ENCODE measurements around the gene SEC11C. TPM values are rescaled to one million over a fixed set of nuclear protein-coding genes. Genes with fewer than 3 reads are reported as not detected.
A peak's percentile ranks its signal among the peaks of the same experiment; 100 is the strongest.

Gene SEC11C
- total and polyA plus RNA-seq, 2 of the 8 experiments (the other 6 are each of a cell fraction or from before 2014, with no cell fraction given): 27.1 to 59.3 TPM

- H2BK12ac ChIP-seq (ENCODE audit: low read depth, low read length): no peak overlapping the region
- H3K79me2 ChIP-seq (ENCODE audit: control insufficient read depth in 1 of 2, insufficient read depth in 2 of 2, low read length in 2 of 2): no peaks in the 10 kb centered on the region
- FAIRE-seq (no peak), DNase-seq (ENCODE audit: low read depth in 1 of 2, low spot score in 2 of 2) (no peak)
- POLR2A ChIA-PET (ENCODE audit: partially characterized antibody): interaction anchor here (0.6 kb wide), 1 partner anchor 79 kb away, joined by 4 read pairs; no protein-coding TSS in a partner anchor
- H3K4me1 ChIP-seq (replicated peaks in 1 of 4; ENCODE audit: control insufficient read depth in 3 of 4, insufficient read depth in 4 of 4, low read length in 3 of 4): no peaks in the 10 kb centered on the region
- no peak overlapping the region for H3K23ac ChIP-seq (ENCODE audit: insufficient read length)
- H3K27ac ChIP-seq (ENCODE audit: low read depth, low read length): no peak overlapping the region
- no peak overlapping the region for H3K4me3 ChIP-seq (ENCODE audit: extremely low read depth in 1 of 4, insufficient read depth in 2 of 4, low read depth in 3 of 4, low read length in 4 of 4)
- no peak overlapping the region for H4K8ac ChIP-seq (ENCODE audit: extremely low read depth, insufficient read depth, low read length)
- no peaks in the 10 kb centered on the region for H3K36me3 ChIP-seq (ENCODE audit: control insufficient read depth in 2 of 4, insufficient read depth in 4 of 4, low read length in 3 of 4)
- H2BK120ac ChIP-seq (replicated peaks; ENCODE audit: low read depth, low read length): no peak overlapping the region
- peaks cover 0 to 3% of the 10 kb centered on the region in 2 experiments; a peak in 1 of 4 replicates for H3K9me3 ChIP-seq (ENCODE audit: insufficient read depth in 2 of 2, low read depth in 1 of 2, low read length in 1 of 2)
- H4K20me1 ChIP-seq (replicated peaks in 1 of 2; ENCODE audit: control insufficient read depth in 1 of 2, insufficient read depth in 2 of 2, low read length in 2 of 2): no peaks in the 10 kb centered on the region
- no peaks in the 10 kb centered on the region for H3K23me2 ChIP-seq (ENCODE audit: low read depth, low read length)
- CTCF ChIA-PET (ENCODE audit: partially characterized antibody): interaction anchor here (1.3 kb wide), 1 partner anchor 9 kb away, joined by 3 read pairs; no protein-coding TSS in a partner anchor
- no peak overlapping the region for H4K5ac ChIP-seq (ENCODE audit: insufficient read length, low read depth, low read length)
- H3K4me2 ChIP-seq (ENCODE audit: insufficient read depth in 1 of 2, low read depth in 2 of 2, low read length in 2 of 2): no peak overlapping the region
- H2BK20ac ChIP-seq (ENCODE audit: low read length): no peak overlapping the region
- H3K79me1 ChIP-seq (ENCODE audit: low read depth, low read length): no peaks in the 10 kb centered on the region
- no peak overlapping the region for H2AK5ac ChIP-seq (ENCODE audit: low read depth, low read length)
- H2BK15ac ChIP-seq (ENCODE audit: low read length): no peak overlapping the region
- no peaks in the 10 kb centered on the region for H3K27me3 ChIP-seq (replicated peaks in 1 of 4; ENCODE audit: control insufficient read depth in 3 of 4, extremely low read depth in 1 of 4, insufficient read depth in 3 of 4, low read length in 3 of 4)
- WGBS, 2 experiments (ENCODE audit: extremely low coverage in 1 of 2, insufficient coverage in 1 of 2, insufficient read length in 1 of 2, insufficient replicate concordance in 2 of 2, low coverage in 1 of 2, low lambda C conversion rate in 2 of 2, missing lambda C conversion rate in 1 of 2): 88% methylated on average over 2 of the region's 2 CpGs; no CpG with 5 or more reads in 1 of the 2 experiments
- no peak overlapping the region for H3K14ac ChIP-seq (ENCODE audit: insufficient read length)
- H2BK5ac ChIP-seq (ENCODE audit: low read depth, low read length): peak overlapping the region; percentile 46; the same call in 1 of the 2 replicates
- H4K91ac ChIP-seq (replicated peaks; ENCODE audit: insufficient read length, low read length): no peak overlapping the region
- no peak overlapping the region for H3K9ac ChIP-seq (replicated peaks in 1 of 4; ENCODE audit: extremely low read depth in 1 of 4, low read depth in 3 of 4, low read length in 3 of 4)
- H3K56ac ChIP-seq (replicated peaks; ENCODE audit: insufficient read length, low read depth, low read length): no peak overlapping the region
- H2AFZ ChIP-seq (ENCODE audit: low read length): peak overlapping the region; percentile 70; the same call in 1 of the 2 replicates
- no peak overlapping the region for H3K4ac ChIP-seq (replicated peaks; ENCODE audit: insufficient read length, low read depth, low read length)
- no peak overlapping the region for H3K18ac ChIP-seq (ENCODE audit: extremely low read depth, low read length)
- TF ChIP-seq SIN3A (conservative IDR thresholded peaks at IDR 0.05 in 1 of 2, IDR thresholded peaks at IDR 0.05 in 1 of 2; ENCODE audit: low read depth in 1 of 2, low read length in 2 of 2) (no peak), BCL11A (IDR thresholded peaks at IDR 0.05; ENCODE audit: low read depth in 2 of 2, low read length in 2 of 2) (no peak), SAP30 (IDR thresholded peaks at IDR 0.05; ENCODE audit: insufficient read depth, insufficient replicate concordance, low read length) (no peak), KDM5A (IDR thresholded peaks at IDR 0.05; ENCODE audit: low read length) (no peak), CREB1 (IDR thresholded peaks at IDR 0.05) (no peak), BACH1 (IDR thresholded peaks at IDR 0.05; ENCODE audit: low read length) (no peak), NANOG (IDR thresholded peaks at IDR 0.05; ENCODE audit: insufficient read depth, low read depth, low read length, poor library complexity, severe bottlenecking) (no peak)
Observed at GRCh38 chr18:59189008-59189407, 49.3 kb downstream of the SEC11C start.
